ENCODE measurements around the gene C5orf63.

GRCh38 chr5:127101533-127101932 is 28.2 kb upstream of the C5orf63 start:
- TF ChIP-seq CTCF (IDR thresholded peaks at IDR 0.05; ENCODE audit: insufficient read depth, low read length) = no peak
- TF ChIP-seq SPI1 (IDR thresholded peaks at IDR 0.05; ENCODE audit: borderline replicate concordance, low read depth) = no peak
- TF ChIP-seq REST (IDR thresholded peaks at IDR 0.05; ENCODE audit: insufficient replicate concordance, low read depth) = no peak

Measured in HL-60 (cell line).